ENCODE data around the gene G6PC3.
"Not testable (repeated sequence)": the region's sequence is repeated elsewhere in the genome, so short reads cannot be mapped to it uniquely, and the experiment has no call there.

Gene G6PC3

DNA sequence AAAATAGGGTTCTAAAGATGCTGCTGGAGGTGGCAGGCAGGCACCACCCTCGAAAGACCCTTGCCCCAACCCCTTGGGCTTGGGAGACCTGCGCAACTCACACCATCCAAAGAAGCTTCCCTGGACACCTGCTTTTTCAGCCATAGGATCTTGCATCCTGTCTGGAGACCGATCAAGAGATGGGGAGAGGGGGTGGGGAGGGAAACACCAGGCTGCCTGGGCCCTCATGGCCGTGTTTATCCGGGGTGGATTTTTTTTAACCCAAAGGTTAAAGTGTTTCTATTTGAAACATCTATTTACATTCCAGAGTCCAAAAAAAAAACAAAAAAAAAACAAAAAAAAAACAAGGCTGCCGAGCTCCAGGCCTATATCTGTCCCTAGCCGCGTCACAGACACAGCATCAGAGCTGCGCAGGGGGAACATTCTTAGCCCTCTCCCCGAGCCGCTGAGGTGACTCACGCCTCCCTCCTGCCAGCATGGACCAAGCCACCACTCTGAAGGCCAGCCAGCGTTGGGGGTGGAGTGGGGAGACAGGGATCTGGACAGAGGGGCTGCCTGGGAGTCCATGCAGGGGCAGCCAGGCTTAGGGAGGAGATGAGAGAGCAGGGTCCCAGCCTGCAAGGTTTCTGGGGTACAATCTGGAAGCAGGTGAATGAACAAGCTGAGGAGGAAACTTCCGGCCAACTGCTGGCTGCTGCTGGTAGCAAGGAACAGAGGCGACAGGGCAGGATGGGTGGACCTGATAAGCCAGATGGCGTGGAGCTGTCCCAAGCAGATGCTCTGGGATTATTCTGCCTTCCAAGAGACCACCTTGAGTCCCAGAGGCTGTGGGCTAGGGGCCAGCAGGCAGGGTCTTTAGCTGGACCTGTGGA is 38.1 kb downstream of the G6PC3 start:
- DNase-seq (ENCODE audit: low spot score) = no peak

DNA sequence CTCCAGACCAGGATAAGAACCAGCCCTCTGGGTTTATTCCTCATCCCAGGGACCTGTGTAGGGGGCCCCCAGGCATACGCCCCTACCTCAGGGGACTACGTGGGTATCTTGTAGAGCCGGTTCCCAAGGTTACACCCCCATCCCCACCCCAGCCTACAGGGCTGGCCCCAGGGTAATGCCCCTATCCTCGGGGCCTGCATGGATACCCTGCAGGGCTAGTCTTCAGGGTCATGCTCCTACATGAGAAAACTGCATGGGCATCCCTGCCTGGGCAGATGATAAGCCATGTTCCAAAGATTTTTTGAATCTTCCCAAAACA is 38.7 kb downstream of the G6PC3 start:
- DNase-seq (ENCODE audit: low spot score) = no peak

DNA sequence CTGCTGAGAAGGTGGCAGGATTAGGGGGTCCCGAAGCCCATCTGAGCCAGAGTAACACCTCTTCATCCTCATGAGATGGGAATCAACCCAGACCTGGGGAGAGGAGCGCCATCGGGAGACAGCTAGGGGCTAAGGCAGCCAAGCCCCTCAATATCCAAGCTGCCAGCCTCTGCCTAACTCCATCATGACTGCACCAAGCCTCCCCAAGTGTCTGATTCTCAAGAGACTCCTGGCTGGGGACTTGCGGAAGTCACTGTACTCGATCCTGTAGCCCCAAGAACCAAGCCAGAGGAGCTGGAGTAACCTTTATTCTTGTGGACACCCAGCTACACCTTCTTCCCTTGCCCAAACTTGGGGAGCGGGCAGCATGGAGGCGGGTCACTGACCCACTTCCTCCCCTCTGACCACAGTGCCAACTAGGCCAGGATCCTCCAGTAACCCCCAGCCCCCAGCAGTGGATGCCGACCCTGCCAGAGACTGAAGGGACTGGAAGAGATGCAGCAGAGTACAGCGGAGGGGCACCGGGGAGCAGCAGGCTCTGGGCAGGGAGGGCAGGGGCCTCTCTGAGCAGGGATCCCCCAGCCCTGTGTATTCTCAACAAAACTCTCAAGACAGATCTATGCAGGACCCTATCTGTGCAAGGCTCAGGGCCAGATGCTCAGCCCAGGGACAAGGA is 39.6 kb downstream of the G6PC3 start:
- no peak for DNase-seq (ENCODE audit: low spot score)

DNA sequence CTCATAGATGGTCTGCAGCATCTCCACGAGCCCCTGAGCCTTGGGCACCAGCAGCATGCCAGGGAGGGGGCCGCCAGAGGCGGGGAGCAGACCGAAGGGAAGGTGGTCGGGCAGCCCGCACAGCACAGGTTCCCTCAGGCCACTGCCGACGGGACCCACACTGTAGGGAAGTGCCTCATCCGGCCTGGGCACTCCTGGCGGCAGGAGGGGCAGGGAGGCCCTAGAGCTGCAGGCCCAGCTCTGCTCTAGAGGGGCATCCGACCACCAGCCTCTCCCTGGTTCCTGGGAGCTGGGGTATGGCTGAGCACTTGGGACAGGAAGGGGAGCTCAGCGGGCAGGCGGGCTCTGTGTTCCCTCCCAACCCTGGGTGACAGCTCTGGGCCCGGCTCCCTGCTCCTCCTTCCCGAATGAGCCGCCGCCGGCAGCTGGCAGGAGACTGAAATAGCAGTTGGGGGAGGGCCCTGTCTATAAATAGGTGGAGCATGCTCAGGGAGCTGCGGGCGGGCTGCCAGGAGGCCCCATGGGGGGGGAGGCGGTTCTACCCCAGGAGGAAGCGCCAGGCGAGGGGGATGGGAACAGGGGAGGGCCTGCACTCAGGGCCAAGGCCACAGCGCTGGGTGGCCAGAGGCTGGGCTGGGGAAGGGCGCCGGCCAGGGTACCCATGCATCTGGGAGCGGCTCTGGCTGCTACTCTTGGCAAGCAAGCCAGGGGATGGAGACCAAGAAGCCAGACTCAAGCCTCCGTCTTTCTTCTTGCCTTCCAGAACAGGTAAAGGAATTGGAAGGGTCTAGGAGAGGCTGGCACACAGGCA is 40.5 kb downstream of the G6PC3 start:
- no peak for DNase-seq (ENCODE audit: low spot score)

DNA sequence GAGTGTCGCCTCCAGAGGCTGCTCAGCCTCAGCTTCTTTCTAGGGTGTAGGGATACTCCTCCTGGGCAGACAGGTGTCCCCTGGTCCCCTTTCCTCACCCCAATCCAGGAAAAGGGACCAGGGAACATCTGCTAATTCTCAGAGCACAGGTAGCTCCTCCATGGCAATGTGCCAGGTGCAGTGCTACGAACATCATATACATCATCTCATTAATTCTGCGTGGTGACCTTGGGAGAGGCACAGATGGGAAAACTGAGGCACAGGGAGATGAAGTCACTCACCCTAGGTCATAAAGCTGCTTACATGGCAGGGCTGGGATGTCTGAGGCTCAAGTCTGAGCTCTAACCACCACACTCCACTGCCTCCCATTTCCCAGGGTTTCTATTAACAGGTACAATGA is 41.2 kb downstream of the G6PC3 start:
- no peak for DNase-seq (ENCODE audit: low spot score)

DNA sequence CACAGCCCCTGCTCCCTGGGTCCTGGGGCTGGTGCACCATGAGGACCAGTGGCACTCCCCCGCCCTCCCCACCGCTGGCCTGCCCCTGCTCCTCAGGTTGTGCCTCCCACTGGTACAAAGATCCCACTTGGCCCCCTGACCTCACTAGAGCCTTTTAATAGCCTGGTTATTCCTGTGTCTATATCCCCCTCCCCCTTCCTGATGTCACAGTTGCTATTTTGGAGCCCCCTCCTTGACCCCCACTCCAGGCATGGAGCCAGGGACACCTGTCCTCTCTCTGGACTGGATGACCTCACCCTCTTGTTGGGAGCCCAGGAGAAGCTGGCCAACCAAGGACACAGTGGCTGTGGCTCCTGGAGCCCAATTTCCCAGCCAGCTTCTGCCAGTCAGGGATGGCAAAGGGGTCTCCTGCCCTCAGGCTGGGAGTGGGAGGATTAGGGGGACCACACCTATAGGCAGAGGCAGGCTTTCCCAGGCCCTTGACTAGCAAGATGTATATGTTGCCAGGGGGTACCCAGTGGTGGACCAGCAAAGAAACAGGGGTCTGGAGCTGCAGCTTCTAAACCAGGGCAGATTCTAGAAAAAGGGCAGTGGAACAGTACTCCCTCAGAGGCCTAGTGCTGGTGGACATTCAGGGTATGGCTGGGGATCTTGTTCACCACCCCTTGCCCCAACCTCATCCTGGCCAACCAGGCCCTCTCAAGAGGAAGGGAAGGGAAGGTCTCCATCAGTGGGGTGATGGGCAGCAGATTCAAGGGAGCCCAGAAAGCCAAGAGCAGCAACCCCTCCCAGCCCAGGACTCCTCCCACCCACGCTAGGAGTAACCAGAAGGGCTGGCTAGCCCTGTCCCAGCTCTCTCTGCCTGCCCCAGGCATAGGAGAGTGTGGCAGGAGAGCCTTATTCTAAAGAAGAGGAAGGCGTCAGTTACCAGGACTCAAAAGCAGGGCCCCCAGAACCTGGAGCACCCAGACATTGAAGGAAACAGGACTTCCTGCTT is 42.0 kb downstream of the G6PC3 start:
- no peak for DNase-seq (ENCODE audit: low spot score)

DNA sequence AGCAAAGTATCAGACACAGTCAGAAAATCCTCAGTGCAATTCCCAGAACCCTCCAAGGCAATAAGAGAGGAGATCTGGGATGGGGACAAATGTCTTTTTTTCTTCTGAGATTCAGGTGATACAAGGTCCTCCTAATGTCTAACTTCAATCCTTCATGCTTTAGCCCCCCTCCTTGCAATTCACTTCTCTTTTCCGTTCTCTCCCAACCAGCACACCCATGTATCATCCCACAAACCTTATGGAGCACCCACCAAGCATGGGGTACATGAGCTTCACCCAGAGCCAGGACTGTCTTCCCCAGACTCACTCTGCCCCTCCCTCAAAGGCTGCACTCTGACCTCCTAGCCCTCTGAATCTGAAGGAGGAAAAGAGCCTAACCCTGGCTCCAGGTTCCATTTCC is 42.8 kb downstream of the G6PC3 start:
- DNase-seq (ENCODE audit: low spot score) = no peak

DNA sequence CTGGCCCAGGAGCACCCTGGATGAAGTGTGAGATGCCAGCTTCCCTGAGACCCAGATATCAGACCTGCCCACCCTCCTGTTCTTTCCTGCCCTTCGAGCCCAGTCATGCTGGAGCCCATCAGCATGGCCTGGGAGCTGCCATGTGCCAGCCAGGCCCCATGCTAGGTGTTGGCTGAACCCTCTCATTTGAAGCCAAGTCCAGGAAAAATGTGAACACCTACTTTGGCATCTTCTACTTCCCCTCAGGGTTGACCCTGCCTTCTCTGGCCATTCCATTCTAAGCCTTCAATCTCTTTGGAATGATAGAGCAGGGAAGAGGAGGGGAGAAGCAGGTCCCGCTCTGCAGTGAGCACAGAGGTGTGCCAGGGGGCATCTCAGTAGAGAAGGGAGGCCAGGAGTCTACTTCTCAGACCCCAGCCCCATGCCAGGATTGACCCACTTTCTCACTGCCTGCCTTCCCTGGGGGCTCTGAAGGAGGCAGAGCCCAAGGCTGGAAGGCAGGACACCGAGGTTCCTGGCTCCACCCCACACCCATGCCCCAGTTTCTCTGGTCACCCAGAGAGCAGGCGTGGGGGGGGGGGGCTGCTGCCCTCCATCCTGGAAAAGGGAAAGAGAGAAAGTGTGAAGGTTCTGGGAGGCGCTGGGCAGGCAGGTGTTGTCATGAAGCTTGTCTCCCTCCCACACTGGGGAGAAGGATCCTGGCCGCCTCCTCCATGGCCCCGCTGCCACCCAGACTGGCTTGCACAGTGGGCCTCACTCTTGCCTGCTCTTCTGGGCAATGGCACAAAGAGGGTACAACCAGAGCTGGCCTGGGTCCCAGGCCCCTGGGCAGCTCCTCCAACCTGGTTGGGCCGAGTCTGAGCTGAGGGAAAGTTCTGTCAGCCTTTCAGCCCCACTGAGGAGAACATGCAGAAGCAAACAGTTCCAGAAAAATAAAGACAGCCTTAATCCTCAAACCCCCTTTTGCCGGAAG is 43.6 kb downstream of the G6PC3 start:
- no peak for DNase-seq (ENCODE audit: low spot score)

DNA sequence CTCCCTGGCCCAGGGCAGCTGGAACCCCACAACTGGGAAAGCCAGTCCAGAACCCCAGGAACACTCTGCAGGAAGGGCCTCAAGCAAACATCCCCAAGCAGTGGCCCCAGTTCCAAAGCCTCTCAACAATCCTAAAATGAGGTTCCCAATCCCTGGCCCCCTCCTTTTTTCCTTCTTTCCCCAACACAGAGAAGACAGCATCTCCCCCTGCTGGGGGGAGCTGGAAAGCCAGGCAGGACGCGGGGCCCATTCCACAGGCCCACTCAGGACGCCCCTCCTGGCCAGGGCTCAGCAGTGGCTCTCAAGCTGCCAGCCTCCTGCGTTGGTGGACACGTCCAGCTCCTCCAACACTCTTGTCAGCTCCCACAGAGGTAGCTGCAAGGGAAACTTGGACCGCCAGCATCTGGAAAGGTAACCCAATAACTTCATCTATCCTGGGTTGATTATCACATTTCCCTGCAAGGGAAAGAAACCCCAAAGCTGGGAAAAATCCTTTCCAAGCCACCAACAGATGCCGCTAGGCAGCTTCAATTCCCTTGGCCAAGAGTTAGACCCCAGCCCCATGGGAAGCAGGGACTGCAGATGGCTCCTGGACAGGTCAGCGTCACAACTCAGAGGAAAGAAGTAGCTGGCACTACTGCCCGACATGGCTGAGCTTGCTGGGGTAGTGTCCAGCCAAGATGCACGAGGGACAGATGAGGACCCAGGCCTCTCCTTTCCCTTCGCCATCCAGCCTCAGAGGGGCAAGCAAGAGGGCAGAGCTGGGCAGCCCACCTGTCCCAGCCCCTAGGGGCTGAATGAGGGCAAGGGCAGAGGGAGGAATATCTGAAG is 45.3 kb downstream of the G6PC3 start:
- DNase-seq (ENCODE audit: low spot score) = no peak

DNA sequence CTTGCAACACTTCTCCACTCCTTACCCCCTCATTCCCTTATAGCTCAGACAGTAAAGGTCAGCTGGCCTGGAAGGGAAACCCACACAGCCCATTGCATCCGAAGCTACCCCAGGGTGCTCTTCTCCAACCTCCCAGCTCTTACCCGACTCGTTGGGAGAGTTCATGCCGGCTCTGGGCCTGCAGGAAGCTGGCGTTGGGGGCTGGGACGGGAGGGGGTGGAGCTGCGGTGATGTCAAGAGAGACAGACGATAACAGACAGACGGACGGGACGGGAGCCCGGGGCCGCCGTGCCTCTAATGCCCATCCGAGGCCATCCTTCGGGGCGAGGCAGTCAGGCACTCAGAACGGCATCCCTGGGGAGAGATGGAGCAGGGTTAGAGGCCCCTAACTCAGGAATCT is 46.8 kb downstream of the G6PC3 start:
- no peak for DNase-seq (ENCODE audit: low spot score)

DNA sequence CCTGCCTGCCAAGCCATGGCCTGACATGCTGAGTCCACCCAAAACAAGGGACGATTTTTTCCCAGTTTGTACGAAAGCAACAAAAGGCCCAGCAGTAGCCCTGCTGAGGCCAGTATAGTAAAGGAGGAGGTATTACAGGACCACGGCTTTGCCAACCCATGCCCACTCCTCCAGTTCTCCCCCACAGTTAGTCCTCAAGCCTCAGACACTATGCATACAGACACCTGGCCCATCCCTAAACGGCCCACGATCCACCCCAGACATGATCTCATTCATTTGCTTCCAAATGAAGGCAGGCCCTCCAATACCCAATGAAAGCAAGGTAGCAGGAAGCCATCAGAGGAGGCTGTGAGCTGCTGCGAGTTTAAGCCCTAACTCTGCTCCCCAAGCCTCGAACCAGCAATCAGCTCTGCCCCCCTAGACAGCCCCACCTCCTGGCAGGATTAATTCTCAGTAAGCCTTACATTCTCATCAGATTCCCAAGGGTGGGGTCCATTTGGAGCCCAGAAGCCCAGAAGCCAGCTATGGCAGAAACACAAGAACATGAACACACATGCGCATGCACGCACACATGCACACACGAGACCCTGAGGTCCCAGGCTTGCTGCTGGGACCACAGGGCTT is 48.0 kb downstream of the G6PC3 start:
- DNase-seq (ENCODE audit: low spot score) = no peak

DNA sequence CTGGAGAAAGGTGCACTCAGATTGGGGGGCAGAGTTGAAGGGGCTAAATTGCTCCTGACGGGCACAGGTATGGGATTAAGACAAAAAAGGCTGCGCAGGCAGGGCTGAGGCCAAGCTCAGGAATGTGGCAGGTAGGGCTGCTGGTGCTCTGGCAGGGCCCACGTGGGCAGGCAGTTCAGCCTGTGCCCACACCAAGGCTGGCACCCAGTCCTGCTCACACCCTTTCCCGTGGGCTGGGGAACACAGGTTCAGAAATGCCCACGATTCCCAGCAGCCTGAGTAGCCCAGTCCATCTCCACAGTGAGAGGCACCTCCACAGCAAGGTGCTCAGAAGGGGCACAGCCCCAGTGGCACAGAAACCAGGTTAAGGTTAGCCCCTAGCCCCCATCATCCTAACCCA is 48.5 kb downstream of the G6PC3 start:
- no peak for DNase-seq (ENCODE audit: low spot score)

DNA sequence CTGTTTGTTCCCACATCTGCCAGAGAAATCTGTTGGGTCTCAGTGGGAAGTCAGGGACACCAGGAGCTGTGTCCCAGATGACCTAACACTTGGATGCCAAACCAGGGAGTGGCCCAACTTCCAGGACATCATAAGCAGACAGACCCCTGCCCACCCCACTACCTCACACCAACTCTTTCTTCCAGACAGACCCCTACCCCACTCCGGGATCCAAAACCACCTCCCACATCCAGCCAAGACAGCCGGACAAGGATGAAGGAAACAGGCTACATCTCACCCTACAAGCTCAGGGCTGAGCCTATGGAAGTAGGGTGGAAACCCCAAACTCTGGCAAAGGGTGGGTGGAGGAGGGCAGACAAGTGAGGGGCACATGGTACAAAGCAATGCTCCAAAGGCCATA is 49.3 kb downstream of the G6PC3 start:
- DNase-seq (ENCODE audit: low spot score) = no peak

DNA sequence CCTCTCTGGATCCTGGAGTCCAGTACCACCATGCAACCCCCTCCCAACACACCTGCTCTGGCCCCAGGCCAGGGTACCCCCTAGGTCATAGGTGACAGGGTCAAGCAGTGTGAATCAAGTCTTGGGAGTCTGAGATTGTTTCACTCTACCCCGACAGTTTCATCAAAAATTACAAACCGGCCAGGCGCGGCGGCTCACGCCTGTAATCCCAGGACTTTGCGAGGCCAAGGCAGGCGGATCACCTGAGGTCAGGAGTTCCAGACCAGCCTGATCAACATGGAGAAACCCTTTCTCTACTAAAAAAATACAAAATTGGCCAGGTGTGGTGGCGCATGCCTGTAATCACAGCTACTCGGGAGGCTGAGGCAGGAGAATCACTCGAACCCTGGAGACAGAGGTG is 49.7 kb downstream of the G6PC3 start:
- DNase-seq (ENCODE audit: low spot score) = not testable (repeated sequence)

DNA sequence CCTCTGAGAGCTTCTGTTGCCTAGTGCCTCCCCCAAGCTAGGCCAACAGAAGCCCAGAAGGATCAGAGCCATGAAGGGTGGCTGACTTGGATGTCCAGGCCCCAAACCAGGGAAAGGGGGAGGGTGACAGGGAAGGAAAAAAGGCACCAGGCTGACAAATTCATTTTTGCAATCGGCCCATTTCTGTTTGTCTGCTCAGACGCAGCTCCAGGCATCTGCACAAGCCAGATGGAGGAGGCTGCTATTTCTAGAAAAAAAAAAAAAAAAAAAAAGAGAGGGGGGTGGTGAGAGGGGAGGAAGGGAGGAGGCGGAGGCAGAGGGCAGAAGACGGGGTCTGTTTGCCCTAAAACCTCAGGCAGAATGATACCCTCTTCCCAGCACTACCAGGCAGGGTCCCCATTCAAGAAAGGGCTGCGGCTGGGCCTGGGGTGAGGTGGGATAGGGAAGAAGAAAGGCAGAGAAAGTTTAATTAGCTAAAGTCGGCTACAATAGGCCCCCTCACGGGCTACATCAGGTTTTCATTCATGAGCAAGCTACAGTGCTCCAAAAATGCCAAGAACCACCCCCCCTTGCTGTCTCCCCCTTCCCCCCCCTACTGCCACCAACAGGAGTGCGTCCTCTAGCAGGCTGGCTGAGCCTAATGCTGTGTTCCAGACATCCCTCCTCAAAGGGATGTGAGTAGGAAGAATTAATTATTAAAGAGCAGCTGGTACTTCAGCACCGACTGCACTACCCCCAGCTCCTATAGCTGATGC is 50.5 kb downstream of the G6PC3 start:
- DNase-seq (ENCODE audit: low spot score) = no peak

DNA sequence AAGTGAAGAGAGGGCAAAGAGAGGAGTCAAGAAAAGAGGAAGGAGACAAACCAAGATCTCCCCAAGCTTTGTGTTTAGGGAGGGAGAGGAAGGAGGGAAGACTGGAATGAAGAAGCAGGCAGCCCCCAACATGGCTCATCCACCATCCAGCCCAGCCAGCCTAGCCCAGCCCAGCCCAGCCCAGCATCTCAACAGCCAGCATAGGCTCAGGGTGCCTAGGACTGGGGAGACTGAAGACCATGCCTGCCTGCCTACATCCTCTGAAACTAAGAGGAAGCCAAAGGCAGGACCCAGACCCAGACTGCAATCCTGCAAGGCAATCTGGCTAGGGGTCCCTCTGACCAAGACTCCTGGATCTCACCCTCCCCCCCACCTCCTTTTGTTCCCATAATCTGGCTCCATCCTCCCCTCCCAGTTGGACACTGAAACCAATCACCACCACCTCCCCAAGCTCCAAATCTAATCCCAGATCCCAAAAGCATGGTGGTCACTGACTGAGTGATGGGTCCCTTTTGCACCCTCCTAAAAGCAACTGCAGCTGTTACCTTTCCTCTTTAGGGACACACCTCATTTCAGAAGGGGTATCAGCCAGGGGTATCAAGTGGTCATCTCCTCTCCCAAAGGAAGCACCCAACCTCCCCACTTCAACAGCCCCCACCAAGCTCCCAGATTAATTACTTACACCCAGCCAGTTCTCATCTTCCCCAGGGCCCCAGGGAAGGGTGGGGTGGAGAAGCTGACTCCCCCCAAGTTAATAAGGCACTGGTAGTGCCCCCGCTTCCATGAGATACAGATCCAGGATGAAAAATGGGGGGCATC is 51.7 kb downstream of the G6PC3 start:
- DNase-seq (ENCODE audit: low spot score) = no peak

DNA sequence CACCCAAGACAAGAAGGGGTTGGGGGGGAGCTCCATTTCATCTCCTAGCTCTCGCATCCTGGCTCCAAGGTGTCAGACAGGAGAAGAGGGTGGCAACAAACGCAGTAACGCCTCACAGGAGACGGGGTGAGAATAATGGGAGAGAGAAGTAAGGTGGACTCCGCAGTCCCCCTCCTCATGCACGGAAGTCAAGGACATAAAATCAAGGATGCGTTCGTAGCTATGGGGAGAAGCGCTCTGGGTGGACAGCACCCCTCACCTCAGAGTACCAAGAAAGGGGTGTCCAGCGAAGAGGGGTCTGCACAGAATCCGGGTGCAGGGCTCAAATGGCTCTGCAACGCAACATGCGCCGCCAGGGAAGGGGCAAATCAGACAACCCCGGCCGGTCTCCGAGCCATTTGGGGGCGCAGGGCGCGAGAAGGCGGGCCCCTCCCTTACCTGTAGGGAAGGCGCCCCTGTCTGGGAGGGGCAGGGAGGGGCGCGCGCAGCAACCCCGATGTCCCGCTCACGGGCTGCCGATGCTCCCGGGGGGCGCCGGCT is 52.4 kb downstream of the G6PC3 start:
- no peak for DNase-seq (ENCODE audit: low spot score)
